ENCODE measurements around the gene TAS2R30. TPM values are rescaled to one million over a fixed set of nuclear protein-coding genes. Genes with fewer than 3 reads are reported as not detected.

The TAS2R30 gene, protein sequence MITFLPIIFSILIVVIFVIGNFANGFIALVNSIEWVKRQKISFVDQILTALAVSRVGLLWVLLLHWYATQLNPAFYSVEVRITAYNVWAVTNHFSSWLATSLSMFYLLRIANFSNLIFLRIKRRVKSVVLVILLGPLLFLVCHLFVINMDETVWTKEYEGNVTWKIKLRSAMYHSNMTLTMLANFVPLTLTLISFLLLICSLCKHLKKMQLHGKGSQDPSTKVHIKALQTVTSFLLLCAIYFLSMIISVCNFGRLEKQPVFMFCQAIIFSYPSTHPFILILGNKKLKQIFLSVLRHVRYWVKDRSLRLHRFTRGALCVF
- 3.5 and 3.7 TPM in 2 replicates for total RNA-seq (2021)
- Bru-seq, nascent RNA, result percentile 96 among the genes with signal in this experiment
- BruChase-seq, experiment 1, labeled RNA remaining after a 2-hour chase, result percentile 97 among the genes with signal in this experiment
- BruChase-seq, experiment 2, labeled RNA remaining after a 6-hour chase, result percentile 92 among the genes with signal in this experiment
- long read RNA-seq, result 0 reads

DNA sequence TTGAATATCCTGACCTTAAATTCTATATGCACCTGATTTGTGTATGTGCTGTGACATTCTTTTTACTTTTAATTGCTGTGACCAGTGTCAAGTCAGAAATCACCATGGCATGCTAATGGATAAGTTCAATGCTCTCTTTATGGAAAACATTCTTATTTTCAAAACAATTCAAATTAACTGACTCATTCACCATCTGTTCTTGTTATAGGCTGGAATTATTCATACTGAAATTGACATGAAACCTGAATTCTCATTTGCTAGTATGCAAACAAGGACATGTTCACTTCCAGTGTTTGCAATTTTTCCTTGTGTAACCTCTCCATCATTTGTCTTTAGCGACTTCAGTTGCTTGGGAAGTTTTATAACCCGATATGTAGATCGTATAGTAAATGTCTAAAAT is at the start of gene TAS2R30:
Gene TAS2R30, minus strand, starts transcription at position 340 of the 400 bp plus-strand sequence. CDS start 400 bp downstream, outside the sequence.
- TF ChIP-seq EZH2 (IDR thresholded peaks at IDR 0.05; ENCODE audit: borderline replicate concordance, low read depth, low read length, poor library complexity, severe bottlenecking), result no peak
- TF ChIP-seq, protein P1, sequence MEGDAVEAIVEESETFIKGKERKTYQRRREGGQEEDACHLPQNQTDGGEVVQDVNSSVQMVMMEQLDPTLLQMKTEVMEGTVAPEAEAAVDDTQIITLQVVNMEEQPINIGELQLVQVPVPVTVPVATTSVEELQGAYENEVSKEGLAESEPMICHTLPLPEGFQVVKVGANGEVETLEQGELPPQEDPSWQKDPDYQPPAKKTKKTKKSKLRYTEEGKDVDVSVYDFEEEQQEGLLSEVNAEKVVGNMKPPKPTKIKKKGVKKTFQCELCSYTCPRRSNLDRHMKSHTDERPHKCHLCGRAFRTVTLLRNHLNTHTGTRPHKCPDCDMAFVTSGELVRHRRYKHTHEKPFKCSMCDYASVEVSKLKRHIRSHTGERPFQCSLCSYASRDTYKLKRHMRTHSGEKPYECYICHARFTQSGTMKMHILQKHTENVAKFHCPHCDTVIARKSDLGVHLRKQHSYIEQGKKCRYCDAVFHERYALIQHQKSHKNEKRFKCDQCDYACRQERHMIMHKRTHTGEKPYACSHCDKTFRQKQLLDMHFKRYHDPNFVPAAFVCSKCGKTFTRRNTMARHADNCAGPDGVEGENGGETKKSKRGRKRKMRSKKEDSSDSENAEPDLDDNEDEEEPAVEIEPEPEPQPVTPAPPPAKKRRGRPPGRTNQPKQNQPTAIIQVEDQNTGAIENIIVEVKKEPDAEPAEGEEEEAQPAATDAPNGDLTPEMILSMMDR (conservative IDR thresholded peaks at IDR 0.05; ENCODE audit: low read depth, low read length), result no peak
- intact Hi-C loops (cut with micrococcal nuclease; ENCODE audit: unreplicated experiment), result no loop called here
- DNase-seq (ENCODE audit: low spot score), result no peak
- H3K36me3 ChIP-seq (ENCODE audit: insufficient read depth, low read length, poor library complexity, severe bottlenecking), result no peaks in the 10 kb centered on the region
- H3K9me3 ChIP-seq (ENCODE audit: low read depth, low read length, poor library complexity, severe bottlenecking), result no peaks in the 10 kb centered on the region
- no TSS peak for BruUV-seq (replicated peaks)
- POLR2A ChIA-PET (ENCODE audit: low non-redundant PET), result no interaction called here
- CTCF ChIA-PET, result no interaction called here
- H3K27me3 ChIP-seq (replicated peaks; ENCODE audit: insufficient read depth, low read depth, low read length, poor library complexity), result no peaks in the 10 kb centered on the region
- H3K4me1 ChIP-seq (ENCODE audit: insufficient read depth, low read length, poor library complexity, severe bottlenecking), result no peaks in the 10 kb centered on the region
- no peak within 1 kb of the TSS for H3K27ac ChIP-seq (ENCODE audit: low read depth, low read length, poor library complexity, severe bottlenecking)
- H3K4me3 ChIP-seq (ENCODE audit: low read depth, low read length, poor library complexity, severe bottlenecking), result no peak within 1 kb of the TSS

DNA sequence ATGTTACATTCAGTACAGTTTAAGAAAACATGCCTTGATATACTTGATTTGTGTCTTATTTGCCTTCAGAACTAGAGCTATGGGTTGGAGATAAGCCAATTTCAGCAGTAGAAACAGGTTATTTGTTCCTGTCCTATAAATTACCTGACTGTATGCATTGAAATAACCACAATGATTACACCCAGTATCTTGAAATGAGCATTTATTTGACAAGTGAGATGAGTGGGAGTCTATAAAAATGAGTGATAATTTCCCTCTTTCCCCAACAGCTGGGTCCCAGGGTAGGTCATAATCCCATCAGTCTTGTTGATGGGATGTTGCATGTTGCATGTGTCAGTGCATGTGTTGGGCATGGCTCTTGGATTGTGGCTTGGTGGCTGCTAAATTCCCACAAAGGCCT is 48.6 kb upstream of the TAS2R30 start:
- TF ChIP-seq EZH2 (IDR thresholded peaks at IDR 0.05; ENCODE audit: borderline replicate concordance, low read depth, low read length, poor library complexity, severe bottlenecking), result no peak
- TF ChIP-seq, protein P1 (conservative IDR thresholded peaks at IDR 0.05; ENCODE audit: low read depth, low read length), result no peak
- intact Hi-C loops (cut with micrococcal nuclease; ENCODE audit: unreplicated experiment), result no loop called here
- POLR2A ChIA-PET (ENCODE audit: low non-redundant PET), result no interaction called here
- CTCF ChIA-PET, result no interaction called here
- no TSS peak for BruUV-seq (replicated peaks)
- no peak overlapping the region for H3K4me3 ChIP-seq (ENCODE audit: low read depth, low read length, poor library complexity, severe bottlenecking)
- no peaks in the 10 kb centered on the region for H3K36me3 ChIP-seq (ENCODE audit: insufficient read depth, low read length, poor library complexity, severe bottlenecking)
- H3K27me3 ChIP-seq (replicated peaks; ENCODE audit: insufficient read depth, low read depth, low read length, poor library complexity), result no peaks in the 10 kb centered on the region
- H3K4me1 ChIP-seq (ENCODE audit: insufficient read depth, low read length, poor library complexity, severe bottlenecking), result no peaks in the 10 kb centered on the region
- no peak for DNase-seq (ENCODE audit: low spot score)
- no peak overlapping the region for H3K27ac ChIP-seq (ENCODE audit: low read depth, low read length, poor library complexity, severe bottlenecking)
- H3K9me3 ChIP-seq (ENCODE audit: low read depth, low read length, poor library complexity, severe bottlenecking), result no peaks in the 10 kb centered on the region

DNA sequence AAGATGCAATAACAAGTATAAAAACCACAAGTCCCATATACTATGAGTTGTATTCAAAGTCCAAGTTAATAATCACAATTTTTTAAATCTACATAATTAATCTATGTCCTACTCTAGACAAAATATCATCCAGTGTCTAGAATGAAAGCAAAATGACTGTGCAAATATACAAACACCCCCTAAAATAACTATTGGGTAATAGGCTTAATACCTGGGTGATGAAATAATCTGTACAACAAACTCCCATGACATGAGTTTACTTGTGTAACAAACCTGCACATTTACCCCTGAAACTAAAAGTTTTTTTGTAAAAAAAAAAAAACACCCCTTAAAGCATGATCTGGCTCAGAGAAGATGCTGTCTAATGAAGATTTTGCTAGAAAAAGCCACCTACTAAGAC is 48.1 kb upstream of the TAS2R30 start:
- BruUV-seq (replicated peaks), result no TSS peak
- no peaks in the 10 kb centered on the region for H3K4me1 ChIP-seq (ENCODE audit: insufficient read depth, low read length, poor library complexity, severe bottlenecking)
- H3K36me3 ChIP-seq (ENCODE audit: insufficient read depth, low read length, poor library complexity, severe bottlenecking), result no peaks in the 10 kb centered on the region
- no peaks in the 10 kb centered on the region for H3K27me3 ChIP-seq (replicated peaks; ENCODE audit: insufficient read depth, low read depth, low read length, poor library complexity)
- no peak overlapping the region for H3K4me3 ChIP-seq (ENCODE audit: low read depth, low read length, poor library complexity, severe bottlenecking)
- H3K27ac ChIP-seq (ENCODE audit: low read depth, low read length, poor library complexity, severe bottlenecking), result no peak overlapping the region
- intact Hi-C loops (cut with micrococcal nuclease; ENCODE audit: unreplicated experiment), result no loop called here
- CTCF ChIA-PET, result no interaction called here
- POLR2A ChIA-PET (ENCODE audit: low non-redundant PET), result no interaction called here
- no peaks in the 10 kb centered on the region for H3K9me3 ChIP-seq (ENCODE audit: low read depth, low read length, poor library complexity, severe bottlenecking)
- no peak for TF ChIP-seq EZH2 (IDR thresholded peaks at IDR 0.05; ENCODE audit: borderline replicate concordance, low read depth, low read length, poor library complexity, severe bottlenecking)
- TF ChIP-seq, protein P1 (conservative IDR thresholded peaks at IDR 0.05; ENCODE audit: low read depth, low read length), result no peak
- no peak for DNase-seq (ENCODE audit: low spot score)
